ENCODE results near the gene TCHHL1. TPM values are rescaled to one million over a fixed set of nuclear protein-coding genes. Genes with fewer than 3 reads are reported as not detected.

The TCHHL1 gene
- total and polyA plus RNA-seq, 10 of the 15 experiments (the other 5 are each of a cell fraction or from before 2014, with no cell fraction given) = not detected

- in situ Hi-C loops (cut with MboI) = no loop called here
- intact Hi-C loops (cut with micrococcal nuclease; ENCODE audit: unreplicated experiment) = no loop called here
- CTCF ChIA-PET = interaction anchor here (1.2 kb wide), 1 partner anchor 18 kb away, joined by 3 read pairs; no protein-coding TSS in a partner anchor
- DNase-seq (ENCODE audit: low read depth, low spot score) (no peak), FAIRE-seq (no peak), ATAC-seq (no peak)
- Histone ChIP-seq H3K4me3 (no peak overlapping the region), H4K20me1 (ENCODE audit: control insufficient read depth, insufficient read depth) (no peaks in the 10 kb centered on the region), H3K9me3 (replicated peaks; ENCODE audit: control insufficient read depth, insufficient read depth, low read length) (no peaks in the 10 kb centered on the region), H2AFZ (ENCODE audit: control insufficient read depth, low read depth, low read length) (no peak overlapping the region), H3K36me3 (ENCODE audit: control insufficient read depth in 2 of 2, insufficient read depth in 2 of 2, low read length in 1 of 2) (no peaks in the 10 kb centered on the region), H3K4me2 (ENCODE audit: control insufficient read depth, insufficient read depth) (no peak overlapping the region), H3K4me1 (ENCODE audit: control insufficient read depth, insufficient read depth, low read length) (no peaks in the 10 kb centered on the region), H3K27ac (ENCODE audit: control insufficient read depth, insufficient read depth) (no peak overlapping the region), H3K79me2 (ENCODE audit: control insufficient read depth, insufficient read depth, low read length) (no peaks in the 10 kb centered on the region), H3K27me3 (replicated peaks in 1 of 2; ENCODE audit: control insufficient read depth in 2 of 2, insufficient read depth in 2 of 2, low read length in 1 of 2) (no peaks in the 10 kb centered on the region; a peak in 2 of 4 replicates), H3K9ac (ENCODE audit: control insufficient read depth, insufficient read depth, low read length) (no peak overlapping the region)
- SMC1A ChIA-PET (ENCODE audit: uncharacterized antibody, unreplicated experiment) = no interaction called here
- BruUV-seq (replicated peaks) = no TSS peak
- RAD21 ChIA-PET (ENCODE audit: unreplicated experiment) = no interaction called here
- POLR2A ChIA-PET = interaction anchor here (1.2 kb wide), 1 partner anchor 18 kb away, joined by 3 read pairs; no protein-coding TSS in a partner anchor
- TF ChIP-seq EP300 (IDR thresholded peaks at IDR 0.05; ENCODE audit: borderline replicate concordance in 1 of 2, control insufficient read depth in 1 of 2, low read depth in 2 of 2, low read length in 2 of 2) = no peak
- TF ChIP-seq IRF4 (IDR thresholded peaks at IDR 0.05; ENCODE audit: low read depth, low read length) = no peak
- TF ChIP-seq RCOR1 (conservative IDR thresholded peaks at IDR 0.05; ENCODE audit: low read depth, low read length) = no peak
- TF ChIP-seq CEBPZ (IDR thresholded peaks at IDR 0.05; ENCODE audit: low read depth, low read length) = no peak
- TF ChIP-seq NFXL1 (IDR thresholded peaks at IDR 0.05; ENCODE audit: borderline replicate concordance) = no peak
- no peak for TF ChIP-seq SKIL (IDR thresholded peaks at IDR 0.05; ENCODE audit: low read depth, poor library complexity, severe bottlenecking)
- TF ChIP-seq NKRF (conservative IDR thresholded peaks at IDR 0.05) = no peak
- no peak for TF ChIP-seq NFYB (IDR thresholded peaks at IDR 0.05; ENCODE audit: insufficient read depth, low read depth, low read length)
- no peak for TF ChIP-seq BACH1 (IDR thresholded peaks at IDR 0.05; ENCODE audit: borderline replicate concordance)
- TF ChIP-seq SMAD1 (IDR thresholded peaks at IDR 0.05; ENCODE audit: low read depth, partially characterized antibody) = no peak
- no peak for TF ChIP-seq ZNF687 (IDR thresholded peaks at IDR 0.05)
- no peak for TF ChIP-seq ETV6 (conservative IDR thresholded peaks at IDR 0.05 in 1 of 2, IDR thresholded peaks at IDR 0.05 in 1 of 2; ENCODE audit: borderline replicate concordance in 1 of 2, low read depth in 1 of 2)
Measured at GRCh38 chr1:152137215-152137614, 48.4 kb upstream of the TCHHL1 start.
